ENCODE data around the gene RMC1.
"Not testable (repeated sequence)": the region's sequence is repeated elsewhere in the genome, so short reads cannot be mapped to it uniquely, and the experiment has no call there.

Gene RMC1

DNA sequence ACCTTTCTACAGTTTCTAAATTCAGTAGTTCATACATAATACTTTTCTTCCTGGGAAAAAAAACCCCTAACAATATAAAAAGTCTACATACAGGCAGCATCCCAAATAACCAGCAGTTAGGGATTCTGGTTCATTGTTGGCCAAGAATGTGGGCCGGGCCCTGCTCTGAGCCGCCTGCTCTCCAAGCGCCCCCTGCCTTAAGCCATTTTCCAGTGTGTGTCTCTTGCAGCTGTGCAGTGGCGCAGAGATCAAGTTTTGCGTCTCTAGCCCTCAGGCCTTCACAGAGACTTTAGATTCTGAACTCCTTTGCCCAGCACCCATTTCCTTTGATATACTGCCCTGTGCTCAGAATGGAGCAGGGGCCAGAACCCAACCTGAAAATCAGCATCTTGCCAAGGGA lies 32.9 kb downstream of the RMC1 start:
- DNase-seq: peak; percentile 37

DNA sequence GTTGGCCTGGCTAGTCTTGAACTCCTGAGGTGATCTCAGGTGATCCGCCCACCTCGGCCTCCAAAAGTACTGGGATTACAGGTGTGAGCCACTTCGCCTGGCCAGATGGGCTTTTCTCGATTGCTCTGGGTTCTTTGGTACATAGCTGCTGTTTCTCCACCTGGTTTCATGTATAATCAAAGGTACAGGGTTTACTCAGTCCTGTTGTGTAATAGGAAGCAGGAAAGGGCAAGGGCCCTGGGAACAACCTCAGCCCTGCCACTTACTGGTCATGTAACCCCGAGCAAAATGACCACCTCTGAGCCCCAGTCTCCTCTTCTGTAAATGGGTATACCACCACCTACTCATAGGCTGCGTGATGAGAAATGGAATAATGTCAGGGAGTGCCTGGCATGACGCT lies 34.0 kb downstream of the RMC1 start:
- DNase-seq: no peak

DNA sequence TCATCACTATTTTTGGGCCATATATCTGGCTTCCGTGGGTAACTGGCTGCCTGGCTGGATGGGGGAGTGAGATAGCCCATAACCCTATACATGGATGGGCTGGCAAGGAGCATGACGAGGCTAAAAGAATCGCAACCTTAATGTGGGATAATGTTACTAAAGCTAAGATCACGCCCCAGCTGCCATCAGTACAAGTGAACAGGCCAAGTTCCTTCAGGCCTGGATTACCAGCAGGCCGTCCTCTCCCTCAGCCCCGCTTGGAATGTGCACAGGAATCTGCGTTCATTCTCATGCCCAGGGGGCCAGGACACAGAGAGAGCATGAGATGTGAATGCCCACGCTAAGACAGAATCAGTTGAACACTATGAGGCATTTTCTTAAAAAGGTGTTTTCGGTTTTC lies 34.7 kb downstream of the RMC1 start:
- peak; percentile 40 for DNase-seq

DNA sequence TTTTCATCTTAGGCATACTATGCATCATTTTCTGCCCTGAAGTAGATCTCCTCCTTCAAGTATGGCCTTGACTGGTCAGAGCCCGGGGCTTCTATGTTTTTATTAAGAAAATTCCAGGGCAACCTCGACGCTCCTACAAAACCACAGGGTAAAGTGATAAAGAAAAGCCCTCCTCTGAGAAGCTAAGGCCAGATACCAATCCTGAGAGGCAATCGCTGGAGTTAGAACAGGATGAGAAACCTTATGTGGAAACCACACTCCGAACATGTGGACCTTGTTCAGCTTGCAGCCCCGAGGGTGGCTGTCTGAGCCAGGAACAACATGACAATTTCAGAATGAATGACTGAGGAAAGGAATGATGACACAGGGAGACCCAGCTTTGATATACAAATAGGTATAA lies 35.6 kb downstream of the RMC1 start:
- DNase-seq: no peak

DNA sequence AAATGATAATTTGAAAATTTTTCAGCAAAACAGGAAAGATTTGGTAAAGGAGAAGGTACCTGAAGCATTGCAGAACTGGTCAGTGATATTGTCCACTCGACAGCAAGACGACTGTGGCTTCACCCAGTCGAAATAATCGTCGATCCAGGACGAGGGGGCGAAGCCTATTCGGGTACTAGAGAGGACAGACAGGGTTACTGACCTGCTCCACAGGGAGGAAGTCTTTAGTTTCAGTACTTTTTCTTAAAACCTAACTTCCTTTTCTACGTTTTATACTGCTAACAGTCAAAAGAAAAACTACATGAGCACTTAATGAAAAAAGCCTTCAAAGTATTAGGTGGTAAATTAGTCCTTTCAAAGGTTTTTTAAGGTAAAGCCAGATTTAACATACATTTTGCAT lies 36.0 kb downstream of the RMC1 start:
- no peak for DNase-seq

DNA sequence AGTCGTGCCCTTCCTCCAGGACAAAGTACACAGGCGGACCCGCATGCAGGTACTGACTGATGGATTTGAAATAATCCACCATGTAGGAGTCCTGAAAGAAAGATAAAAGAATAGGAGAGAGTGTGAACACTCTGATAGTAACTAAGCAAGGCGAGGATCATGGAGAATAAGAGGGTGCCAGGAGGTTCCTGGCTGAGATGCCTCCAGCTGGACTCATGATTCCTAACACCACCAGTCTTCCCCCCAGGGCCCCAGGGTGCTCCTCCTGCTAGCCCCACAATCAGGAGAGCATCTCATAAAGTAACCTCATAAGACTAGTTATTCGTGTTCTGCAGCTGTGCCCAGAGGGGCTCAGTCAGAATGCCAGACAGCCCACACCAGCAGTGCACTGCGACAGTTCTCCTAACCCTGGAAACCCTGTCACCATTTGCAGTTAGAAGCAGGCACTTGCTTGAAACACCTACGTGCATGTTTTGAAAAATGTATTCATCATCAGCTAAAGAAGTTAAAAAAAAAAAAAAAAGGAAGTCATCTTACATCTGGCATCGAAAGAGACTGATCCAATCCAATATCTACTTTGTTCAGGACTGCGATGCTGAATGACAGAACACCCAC lies 36.7 kb downstream of the RMC1 start:
- no peak for DNase-seq

DNA sequence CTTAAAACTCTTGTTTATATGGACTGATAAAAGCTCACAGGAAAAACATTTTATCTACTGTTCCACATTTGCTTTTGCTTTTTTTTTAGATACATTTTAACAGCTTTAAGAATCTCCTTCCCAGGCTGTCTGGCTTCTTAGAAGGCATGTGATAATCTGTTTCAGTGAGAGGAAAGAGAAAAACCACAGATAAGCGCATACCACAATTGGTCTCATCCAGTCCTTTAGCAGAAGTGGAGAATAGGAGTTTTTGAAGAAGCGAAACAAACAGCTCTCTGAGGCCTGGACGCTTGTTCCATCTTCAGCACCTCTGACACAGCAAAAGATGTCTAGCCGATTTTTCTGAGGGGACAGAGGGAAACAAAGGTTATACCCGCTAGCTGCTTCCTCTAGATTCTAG lies 37.6 kb downstream of the RMC1 start:
- no peak for DNase-seq

DNA sequence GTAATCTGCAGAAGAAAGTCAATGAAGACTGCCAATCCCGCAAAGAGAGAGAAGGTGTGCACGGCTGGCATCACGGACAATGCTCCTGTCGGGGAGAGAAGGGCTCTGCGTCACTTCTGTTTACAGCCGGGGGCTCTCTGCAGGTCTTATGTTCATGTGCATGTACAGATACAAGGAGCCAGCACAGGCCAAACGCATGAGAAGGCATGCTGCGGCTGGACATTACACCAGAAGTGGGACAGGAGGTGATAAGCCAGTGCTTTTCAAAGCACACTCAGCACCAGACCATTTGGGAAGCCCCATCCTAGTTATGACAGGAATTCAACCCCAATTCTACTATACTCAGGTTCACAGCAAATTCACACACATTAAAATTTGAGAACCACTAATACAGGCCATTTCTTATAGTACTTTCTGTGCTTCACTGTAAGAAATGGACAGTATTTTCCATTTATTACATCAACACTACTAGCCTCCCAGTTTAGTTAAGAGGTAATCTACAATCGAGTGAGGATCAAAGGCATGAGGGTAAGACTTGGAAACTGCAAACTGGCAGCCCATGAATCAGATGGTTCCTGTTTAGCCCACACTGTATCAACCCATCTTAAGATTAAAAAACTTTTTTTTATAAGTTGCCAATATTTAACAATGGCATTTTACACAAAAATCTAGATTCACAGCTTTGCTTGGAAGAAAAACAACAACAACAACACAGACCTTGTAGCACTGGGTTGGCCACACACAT lies 38.2 kb downstream of the RMC1 start:
- no peak for DNase-seq

DNA sequence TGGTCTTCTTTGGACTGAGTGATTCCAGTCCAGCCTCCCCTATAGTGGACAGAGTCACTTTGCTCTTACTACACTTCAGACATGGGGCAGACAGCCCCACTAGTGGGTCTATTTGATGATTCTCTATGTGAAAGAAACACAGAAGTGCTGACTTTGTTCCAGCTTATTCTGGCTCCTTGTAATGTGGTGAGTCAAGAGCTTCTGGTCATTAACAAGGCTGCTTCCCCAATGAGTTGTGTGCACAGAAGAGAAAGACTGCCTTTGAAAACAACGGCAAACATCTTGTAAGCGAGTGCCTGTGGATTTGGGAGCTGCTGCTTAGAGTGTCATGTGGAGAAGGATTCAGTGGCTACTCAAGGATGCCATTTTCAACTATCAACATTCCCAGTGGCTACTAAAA lies 39.1 kb downstream of the RMC1 start:
- no peak for DNase-seq

DNA sequence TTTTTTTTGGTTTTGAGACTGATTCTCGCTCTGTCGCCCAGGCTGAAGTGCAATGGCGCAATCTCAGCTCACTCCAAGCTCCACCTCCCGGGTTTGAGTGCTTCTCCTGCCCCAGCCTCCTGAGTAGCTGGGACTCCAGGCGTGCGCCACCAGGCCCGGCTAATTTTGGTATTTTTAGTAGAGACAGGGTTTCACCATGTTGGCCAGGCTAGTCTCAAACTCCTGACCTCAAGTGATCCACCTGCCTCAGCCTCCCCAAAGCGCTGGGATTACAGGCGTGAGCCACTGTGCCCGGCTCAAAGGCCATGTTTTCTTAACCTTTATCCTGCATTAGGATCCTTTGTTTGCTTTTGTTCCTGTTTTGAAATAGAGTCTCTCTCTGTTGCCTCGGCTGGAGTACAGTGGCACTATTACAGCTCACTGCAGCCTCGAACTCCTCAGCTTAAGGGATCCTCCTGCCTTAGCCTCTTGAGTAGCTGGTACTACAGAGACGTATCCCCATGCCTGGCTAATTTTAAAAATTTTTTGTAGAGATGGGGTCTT lies 42.0 kb downstream of the RMC1 start:
- DNase-seq: no peak

DNA sequence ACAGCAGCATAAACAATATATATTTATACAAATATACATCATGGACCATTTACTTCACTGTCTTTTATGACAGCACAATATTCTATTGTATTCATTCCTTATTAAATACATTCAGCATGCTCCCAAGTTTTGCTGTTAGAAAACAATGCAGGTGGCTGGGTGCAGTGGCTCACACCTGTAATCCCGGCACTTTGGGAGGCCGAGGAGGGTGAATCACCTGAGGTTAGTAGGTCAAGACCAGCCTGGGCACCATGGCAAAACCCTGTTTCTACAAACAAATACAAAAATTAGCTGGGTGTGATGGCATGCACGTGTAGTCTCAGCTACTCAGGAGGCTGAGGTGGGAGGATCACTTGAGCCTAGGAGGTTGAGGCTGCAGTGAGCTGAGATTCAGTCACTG lies 44.0 kb downstream of the RMC1 start:
- no peak for DNase-seq

DNA sequence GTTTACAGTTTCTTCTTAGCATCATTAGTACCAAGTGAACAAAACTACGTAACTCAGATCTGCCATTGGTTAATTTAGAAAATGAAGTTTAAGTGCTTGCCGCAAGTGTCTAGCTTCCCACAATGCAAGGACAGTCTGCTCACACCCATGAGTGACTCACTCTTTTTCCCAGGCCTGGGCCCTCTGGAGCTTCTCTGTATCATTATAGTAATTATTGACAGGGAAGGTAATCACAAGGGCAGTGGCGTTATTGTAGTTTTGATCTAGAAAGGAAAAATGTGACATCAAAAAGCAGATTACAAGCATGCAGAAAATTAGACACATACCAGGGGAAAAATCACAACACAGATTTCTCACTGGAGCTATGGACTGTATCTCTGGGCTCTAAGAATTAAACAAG lies 44.5 kb downstream of the RMC1 start:
- DNase-seq: no peak

DNA sequence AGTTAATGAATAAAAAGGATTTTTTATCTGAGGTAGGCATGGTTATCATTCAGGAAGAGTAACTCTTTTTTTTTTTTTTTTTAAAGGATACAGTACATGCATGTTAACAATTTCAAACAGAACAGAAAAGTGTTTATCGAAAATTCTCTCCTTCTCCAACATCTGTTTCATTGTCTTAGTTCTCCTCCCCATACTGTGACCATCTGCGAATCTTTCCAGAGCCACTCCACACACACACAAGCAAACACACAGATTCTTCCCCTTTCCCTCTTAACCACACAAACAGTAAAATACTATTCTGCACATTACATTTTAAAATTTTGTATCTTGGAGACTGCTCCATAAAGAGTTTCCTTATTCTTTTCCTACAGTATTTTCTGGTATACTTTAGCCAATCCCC lies 45.0 kb downstream of the RMC1 start:
- DNase-seq: no peak

DNA sequence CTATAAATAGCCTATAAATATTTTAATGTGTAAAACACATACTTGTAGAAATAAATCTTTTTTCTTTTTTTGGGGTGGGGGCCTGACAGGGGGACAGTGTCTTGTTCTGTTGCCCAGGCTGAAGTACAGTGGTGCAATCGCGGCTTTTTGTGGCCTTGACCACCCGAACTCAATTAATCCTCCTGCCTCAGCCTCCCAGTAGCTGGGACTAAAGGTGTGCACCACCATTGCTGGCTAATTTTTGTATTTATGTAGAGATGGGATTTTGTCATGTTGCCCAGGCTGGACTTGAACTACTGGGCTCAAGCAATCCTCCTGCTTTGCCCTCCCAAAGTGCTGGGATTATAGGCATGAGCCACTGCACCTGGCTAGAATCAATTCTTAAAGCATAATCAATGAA lies 45.4 kb downstream of the RMC1 start:
- no peak for DNase-seq

DNA sequence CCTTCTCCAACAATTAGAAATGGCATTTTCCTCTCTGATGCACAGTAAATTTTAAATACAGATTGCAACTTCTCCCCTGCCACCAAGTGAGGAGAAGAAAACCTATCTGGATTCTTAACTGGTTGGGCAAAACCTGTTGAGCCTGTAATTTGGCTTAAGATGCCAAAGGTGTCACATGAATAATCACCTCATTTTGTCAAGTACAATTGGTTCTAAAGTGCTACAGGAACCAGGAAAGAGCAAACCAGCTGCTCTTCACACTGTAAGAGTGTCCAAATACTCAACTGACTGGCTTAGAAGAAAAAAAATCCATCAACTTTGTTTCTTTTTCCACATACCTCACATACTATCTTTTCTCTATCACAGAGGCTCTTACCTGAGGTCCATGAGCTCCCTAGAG lies 47.6 kb downstream of the RMC1 start:
- no peak for DNase-seq

DNA sequence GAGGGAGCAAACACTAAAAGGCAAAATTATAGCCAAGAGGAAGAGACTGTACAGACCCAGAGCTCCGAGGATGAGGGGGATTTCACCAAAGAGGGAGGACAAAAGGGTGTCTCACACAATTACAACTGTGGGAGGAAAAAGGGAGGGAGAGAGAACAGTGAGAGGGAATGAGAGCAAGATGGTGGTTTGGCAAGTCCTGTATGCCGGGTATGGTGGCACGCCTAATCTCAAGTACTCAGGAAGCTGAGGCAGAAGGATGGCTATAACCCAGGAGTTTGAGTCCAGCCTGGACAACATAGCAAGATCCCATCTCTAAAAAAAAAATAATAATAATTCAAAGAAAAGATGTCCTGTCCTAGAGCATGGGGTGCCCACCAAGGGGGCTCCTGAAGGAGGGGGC lies 48.7 kb downstream of the RMC1 start:
- no peak for DNase-seq

DNA sequence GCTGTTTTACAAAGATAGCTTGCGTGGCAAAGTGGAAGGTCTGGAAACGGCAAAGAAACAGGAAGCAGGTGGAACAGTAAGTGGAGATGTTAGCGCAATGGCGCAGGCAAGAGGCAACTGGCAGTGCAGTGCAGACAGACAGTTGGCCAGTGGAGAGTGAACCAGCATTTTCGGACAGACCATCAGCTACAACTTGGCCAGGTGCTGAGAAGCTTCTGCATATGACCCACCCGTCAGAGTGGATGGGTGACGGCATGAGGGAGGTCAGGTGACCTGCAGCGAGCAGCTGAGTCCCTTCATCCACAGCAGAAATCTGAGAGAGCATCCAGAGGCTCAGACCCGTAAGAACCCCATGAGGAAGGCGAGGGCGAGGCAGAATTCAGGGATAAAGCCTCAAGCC lies 49.2 kb downstream of the RMC1 start:
- peak; percentile 31 for DNase-seq

DNA sequence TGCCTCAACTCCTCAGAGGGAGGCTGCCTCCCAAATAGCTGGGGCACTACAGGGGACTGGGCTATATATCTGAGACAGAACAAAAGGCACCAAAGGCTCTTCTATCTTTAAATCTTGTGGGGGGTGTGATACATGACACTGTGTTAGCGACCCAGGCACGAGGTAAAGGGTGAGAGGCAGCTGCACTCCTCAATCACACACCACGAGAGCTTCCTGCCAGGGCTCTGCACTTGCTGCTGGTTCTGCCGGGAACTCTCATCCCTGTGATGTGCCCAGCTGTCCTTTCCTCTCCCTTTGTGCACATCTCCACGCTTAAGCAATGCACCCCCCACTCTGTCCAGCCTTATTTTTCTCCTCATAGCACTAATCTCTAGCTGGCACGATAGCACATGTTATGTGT lies 50.6 kb downstream of the RMC1 start:
- peak; percentile 55 for DNase-seq

DNA sequence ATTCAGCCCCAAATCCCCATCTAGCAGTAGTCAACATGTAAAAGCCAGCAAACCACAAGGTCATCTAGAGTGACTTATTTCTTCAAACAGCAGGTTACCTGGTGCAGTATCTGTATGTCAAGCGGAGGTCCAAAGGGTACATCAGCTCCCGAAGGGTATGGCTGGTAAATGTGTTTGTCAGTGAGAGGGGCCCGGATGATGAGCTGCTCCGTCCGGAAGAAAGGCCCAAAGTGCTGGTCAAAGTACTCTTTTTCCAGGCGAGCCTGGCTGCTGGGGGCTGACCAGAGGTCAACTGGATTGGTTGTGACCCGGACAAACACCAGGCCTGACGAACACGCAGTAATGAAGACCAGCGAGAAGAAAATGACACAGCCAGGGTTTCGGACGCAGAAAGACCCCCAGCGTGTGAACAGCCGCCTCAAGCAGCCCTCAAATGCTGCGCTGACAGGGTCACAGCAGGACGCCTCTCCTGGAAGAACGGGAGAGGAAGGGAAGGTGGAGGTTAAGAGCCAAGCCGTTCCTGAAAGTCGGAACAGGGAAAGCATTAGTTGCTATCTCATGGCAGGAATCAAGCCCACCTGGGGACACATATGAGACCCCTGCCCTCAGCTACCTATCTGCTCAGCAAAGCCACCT lies 53.0 kb downstream of the RMC1 start:
- DNase-seq: no peak

DNA sequence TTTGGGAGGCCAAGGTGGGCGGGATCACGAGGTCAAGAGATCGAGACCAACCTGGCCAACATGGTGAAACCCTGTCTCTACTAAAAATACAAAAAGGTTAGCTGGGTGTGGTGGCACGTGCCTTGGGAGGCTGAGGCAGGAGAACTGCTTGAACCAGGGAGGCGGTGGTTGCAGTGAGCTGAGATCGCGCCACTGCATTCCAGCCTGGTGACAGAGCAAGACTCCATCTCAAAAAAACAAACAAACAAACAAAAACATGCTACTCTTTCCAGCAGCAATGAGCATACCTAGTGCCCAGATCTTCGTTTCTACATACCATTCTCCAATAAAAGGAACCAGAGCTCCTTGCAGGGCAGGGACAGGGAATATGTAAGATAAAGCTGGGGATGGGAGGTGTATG lies 54.2 kb downstream of the RMC1 start:
- DNase-seq: not testable (repeated sequence)

DNA sequence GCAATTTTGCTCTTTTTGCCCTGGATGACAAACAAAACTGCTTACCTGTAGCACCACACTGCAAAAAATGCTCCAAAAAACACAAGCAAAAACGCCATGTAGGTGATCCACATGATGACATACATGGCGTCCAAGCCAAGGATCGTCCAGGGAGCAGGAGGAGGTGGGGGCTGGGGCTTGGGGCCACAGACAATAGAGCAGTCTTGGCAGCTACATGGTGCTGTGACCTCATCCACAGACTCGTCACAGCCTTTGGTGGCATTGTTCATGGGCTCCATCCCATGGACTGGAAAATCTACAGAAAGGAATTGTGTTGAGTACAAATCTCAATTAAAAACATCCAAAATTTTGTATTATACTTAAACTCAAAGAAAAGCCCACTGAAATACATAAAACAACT lies 56.9 kb downstream of the RMC1 start:
- no peak for DNase-seq

DNA sequence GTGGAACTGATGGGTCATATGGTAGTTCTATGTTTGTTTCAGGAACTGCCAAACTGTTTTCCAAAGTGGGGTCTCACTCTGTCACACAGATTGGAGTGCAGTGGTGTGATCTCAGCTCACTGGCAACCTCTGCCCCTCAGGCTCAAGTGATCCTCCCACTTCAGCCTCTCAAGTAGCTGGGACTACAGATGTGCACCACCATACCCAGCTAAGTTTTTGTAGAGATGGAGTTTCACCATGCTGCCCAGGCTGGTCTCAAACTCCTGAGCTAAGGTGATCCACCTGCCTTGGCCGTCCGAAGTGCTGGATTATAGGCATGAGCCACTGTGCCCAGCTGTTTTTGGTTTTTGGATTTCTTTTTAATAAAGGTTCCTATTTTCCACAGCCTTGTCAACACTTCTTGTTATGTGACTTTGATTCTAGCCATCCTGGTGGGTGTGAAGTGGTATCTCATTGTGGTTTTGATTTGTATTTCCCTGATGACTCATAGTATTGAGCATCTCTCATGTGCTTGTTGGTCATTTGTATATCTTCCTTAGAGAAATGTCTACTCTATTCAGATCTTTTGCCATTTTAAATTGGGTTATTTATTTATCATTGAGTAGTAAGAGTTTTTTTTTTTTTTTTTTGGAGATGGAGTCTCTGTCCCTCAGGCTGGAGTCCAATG lies 60.2 kb downstream of the RMC1 start:
- no peak for DNase-seq

DNA sequence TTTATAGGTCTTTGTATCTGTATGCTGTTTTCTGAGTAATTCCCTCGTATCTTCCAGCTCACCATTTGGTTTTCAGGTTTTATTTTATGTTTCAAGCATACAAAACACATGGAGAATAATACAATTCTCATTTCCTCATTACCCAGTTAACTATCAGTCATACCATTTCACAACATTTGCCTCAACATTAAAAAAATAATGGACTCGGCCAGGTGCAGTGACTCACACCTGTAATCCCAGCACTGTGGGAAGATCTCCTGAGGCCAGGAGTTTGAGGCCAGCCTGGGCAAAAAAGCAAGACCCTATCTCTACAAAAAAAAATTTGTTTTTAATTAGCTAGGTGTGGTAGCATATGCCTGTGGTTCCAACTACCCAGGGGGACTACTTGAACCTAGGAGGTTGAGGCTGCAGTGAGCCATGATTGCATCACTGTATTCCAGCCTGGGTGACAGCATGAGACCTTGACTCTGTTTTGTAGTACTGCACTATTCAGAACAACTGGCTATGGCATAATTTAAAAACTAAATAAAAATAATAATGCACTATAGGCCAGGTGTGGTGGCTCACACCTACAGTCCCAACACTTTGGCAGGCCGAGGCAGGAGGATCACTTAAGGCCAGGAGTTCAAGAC lies 62.7 kb downstream of the RMC1 start:
- DNase-seq: no peak

All from femur (tissue), 1 donor.